Mononuclear cell (primary cell): ENCODE data around the gene SLITRK5. TPM values are rescaled to one million over a fixed set of nuclear protein-coding genes. Genes with fewer than 3 reads are reported as not detected.
A peak's percentile ranks its signal among the peaks of the same experiment; 100 is the strongest.

Source experiments
- H3K27me3 ChIP-seq: 2 replicates; pipeline ENCODE4 v1.6.0; 2011; ENCODE audit warnings: low read length, control low read depth; ENCODE audit not compliant: insufficient read depth
- H3K4me1 ChIP-seq: 2 replicates; pipeline ENCODE4 v1.5.1; 2011; ENCODE audit warnings: mild to moderate bottlenecking, low read length, control low read depth; ENCODE audit not compliant: insufficient read depth
- H3K4me3 ChIP-seq: 2 replicates; pipeline ENCODE4 v1.5.1; 2011; ENCODE audit warnings: mild to moderate bottlenecking, low read length, moderate library complexity
- H3K9me3 ChIP-seq: 2 replicates; pipeline ENCODE4 v1.5.1; 2011; ENCODE audit warnings: low read depth, mild to moderate bottlenecking, control low read depth, low read length
- total RNA-seq: library from RNA; depleted of rRNA; stranded (reverse); fragments of >200 nt; gene quantifications from one replicate; pipeline ENCODE4 v1.2.3, GENCODE V29; 2012

The SLITRK5 gene
- total RNA-seq: under 0.01 TPM

DNA sequence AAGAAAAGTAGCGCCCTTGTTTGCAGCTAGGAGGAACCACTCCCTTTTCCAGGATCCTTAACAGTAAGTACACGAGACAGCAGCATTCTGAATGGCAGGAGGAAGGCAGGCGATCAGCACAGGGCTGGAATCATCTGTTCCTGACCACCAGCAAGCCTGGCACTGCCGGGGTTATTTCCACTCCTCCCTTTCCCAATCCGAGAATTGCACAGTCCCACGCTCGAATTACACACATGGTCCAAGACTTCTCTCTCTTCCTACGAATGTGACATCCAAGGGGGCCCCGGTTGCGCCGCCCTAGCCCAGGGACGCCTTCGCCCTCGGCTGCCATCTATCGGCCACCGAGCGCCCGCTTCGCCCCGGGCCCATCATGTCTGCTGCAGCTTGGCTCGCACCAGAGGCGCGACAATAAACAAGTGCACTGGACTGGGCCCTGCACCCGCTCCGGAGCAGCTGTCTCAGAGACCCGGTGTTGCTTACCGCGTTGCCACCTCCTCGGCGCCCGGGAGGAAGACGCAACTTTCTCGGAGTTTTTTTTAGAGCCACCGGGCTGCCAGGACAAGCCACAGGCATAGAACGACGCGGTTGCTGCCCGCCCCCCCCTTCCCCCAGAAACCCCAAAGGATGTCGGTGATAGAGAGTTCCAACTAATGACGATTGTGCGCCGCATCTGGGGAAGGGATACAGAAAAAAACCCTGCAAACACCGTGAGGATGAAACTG is at the start of gene SLITRK5:
SLITRK5 (plus strand) TSS at position 341 of the 722 bp plus-strand sequence. CDS start 4,018 bp downstream, outside the sequence.
- H3K4me1 ChIP-seq: peaks cover 37% of the 10 kb centered on the region
- H3K4me3 ChIP-seq: peak within 1 kb of the TSS; percentile 27
- peaks cover 56% of the 10 kb centered on the region for H3K27me3 ChIP-seq
- H3K9me3 ChIP-seq: no peaks in the 10 kb centered on the region

- H3K4me1 ChIP-seq: no peaks in the 10 kb centered on the region
- H3K27me3 ChIP-seq: no peaks in the 10 kb centered on the region
- H3K9me3 ChIP-seq: no peaks in the 10 kb centered on the region
- no peak overlapping the region for H3K4me3 ChIP-seq
Measured at GRCh38 chr13:87622971-87623370, 48.2 kb upstream of the SLITRK5 start.

DNA sequence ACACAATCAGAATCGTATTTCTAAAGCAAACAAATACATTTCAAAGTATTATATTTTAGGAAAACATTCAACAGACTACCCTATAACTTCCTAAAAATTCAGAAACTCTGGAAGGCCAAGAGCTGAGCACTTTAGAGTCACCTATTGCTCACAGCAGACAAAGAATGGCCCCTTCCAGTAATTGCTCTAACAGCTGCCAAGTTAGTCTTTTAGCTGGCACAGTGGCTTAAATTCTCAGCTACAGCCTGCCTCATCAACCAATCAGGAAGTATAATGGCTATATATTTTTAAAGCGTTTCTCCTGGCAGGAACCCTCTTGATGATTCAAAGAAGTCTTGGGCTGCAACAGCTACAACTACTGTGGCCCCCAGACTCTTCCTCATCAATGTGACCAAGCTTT is 14.9 kb upstream of the SLITRK5 start:
- Histone ChIP-seq H3K4me1 (no peaks in the 10 kb centered on the region), H3K9me3 (no peaks in the 10 kb centered on the region), H3K27me3 (no peaks in the 10 kb centered on the region), H3K4me3 (no peak overlapping the region)

DNA sequence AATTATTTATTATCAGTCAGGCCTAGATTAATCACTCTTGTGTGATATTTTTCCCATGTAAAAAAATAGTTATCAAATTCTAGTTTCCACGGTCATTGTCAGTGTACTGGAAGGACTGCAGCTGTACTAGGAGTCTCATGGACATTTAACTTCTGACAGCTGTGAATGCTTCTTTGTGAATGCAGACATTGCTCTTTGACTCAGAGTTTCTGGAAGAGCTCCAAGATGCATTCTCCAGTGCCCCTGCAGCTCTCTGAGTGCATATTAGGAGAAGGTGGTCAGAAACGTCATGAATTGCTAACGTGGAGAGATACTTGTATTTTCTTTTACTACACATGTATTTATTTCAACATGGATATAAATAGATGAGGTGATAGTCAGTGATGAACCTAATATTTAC is 9.7 kb upstream of the SLITRK5 start:
- H3K4me3 ChIP-seq: no peak overlapping the region
- H3K9me3 ChIP-seq: no peaks in the 10 kb centered on the region
- H3K4me1 ChIP-seq: no peaks in the 10 kb centered on the region
- no peaks in the 10 kb centered on the region for H3K27me3 ChIP-seq

DNA sequence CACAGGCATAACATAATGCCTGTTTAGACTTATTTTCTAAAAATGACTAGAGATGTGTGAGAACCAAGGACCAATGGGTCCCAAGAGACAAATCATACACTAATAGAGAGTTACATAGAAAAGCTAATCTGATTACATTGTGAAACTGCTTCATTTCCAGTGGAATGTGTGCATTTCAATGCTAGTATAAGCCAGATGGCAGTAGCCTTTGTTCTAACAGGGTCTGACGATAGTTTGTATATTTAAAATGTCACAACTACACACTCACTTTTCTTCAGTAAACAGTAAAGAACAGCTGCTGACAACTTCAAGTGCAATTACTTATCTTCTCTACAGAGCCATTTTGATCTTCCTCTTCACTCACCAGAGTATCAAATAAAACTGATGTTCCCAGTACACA is 4.3 kb upstream of the SLITRK5 start:
- H3K27me3 ChIP-seq: peaks cover 17% of the 10 kb centered on the region
- H3K9me3 ChIP-seq: no peaks in the 10 kb centered on the region
- no peak overlapping the region for H3K4me3 ChIP-seq
- peaks cover 12% of the 10 kb centered on the region for H3K4me1 ChIP-seq

DNA sequence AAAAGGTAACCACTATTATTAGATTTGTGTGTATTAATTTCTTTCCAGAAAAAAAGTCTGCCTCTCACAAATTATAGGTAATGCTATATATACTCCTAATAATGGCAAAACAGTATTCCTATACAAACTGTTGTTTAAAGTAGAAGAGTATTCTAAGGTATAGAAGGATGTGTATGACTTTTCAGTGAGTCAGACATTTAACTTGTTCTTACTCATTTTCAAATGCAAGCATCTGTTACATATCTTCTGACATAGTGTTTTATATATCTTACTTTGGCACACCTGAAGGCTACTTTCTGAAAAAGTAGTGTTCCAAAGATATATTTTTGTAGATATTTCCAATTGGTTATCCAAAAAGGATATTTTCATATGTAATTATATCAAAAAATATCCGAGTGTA is 3.5 kb upstream of the SLITRK5 start:
- H3K27me3 ChIP-seq: peaks cover 23% of the 10 kb centered on the region
- H3K4me3 ChIP-seq: no peak overlapping the region
- peaks cover 17% of the 10 kb centered on the region for H3K4me1 ChIP-seq
- H3K9me3 ChIP-seq: no peaks in the 10 kb centered on the region

DNA sequence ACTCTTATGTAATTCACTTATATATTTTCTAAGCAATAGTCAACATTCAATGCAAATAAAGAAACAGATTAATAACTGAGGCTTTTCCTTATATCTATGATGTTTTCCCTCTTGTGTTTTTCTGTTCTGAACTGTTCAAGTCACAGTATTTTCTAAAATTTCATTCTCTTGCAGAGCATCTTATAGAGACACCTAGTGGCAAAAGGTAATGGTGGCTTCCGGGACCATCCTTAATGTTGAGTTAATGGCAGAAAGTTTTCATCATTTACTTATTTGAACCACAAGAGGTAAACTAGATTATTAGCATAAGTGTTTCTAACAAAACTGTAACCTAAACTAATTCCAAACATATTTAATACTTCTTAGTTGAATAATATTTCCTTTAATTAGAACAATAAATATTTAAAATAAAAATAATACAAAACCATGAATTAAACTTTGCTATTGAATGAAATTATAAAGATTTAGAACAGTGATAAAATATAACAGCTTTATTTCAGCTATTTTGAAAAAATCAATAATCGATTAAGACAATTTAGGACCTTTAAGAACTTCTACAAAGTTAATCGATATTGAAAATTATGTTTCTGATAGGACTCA is 1.7 kb upstream of the SLITRK5 start:
- Histone ChIP-seq H3K4me1 (peaks cover 35% of the 10 kb centered on the region), H3K9me3 (no peaks in the 10 kb centered on the region), H3K27me3 (peaks cover 39% of the 10 kb centered on the region), H3K4me3 (no peak overlapping the region)

- peaks cover 64% of the 10 kb centered on the region for H3K27me3 ChIP-seq
- no peaks in the 10 kb centered on the region for H3K9me3 ChIP-seq
- peaks cover 39% of the 10 kb centered on the region for H3K4me1 ChIP-seq
- H3K4me3 ChIP-seq: peak overlapping the region; percentile 27
Measured at GRCh38 chr13:87671753-87672605, 808 bp downstream of the SLITRK5 start.

- Histone ChIP-seq H3K4me1 (peaks cover 53% of the 10 kb centered on the region), H3K27me3 (peaks cover 80% of the 10 kb centered on the region), H3K9me3 (no peaks in the 10 kb centered on the region), H3K4me3 (no peak overlapping the region)
Measured at GRCh38 chr13:87674247-87674738, 3.1 kb downstream of the SLITRK5 start.

- H3K27me3 ChIP-seq: peaks cover 72% of the 10 kb centered on the region
Measured at GRCh38 chr13:87675851-87676250, 4.7 kb downstream of the SLITRK5 start.

DNA sequence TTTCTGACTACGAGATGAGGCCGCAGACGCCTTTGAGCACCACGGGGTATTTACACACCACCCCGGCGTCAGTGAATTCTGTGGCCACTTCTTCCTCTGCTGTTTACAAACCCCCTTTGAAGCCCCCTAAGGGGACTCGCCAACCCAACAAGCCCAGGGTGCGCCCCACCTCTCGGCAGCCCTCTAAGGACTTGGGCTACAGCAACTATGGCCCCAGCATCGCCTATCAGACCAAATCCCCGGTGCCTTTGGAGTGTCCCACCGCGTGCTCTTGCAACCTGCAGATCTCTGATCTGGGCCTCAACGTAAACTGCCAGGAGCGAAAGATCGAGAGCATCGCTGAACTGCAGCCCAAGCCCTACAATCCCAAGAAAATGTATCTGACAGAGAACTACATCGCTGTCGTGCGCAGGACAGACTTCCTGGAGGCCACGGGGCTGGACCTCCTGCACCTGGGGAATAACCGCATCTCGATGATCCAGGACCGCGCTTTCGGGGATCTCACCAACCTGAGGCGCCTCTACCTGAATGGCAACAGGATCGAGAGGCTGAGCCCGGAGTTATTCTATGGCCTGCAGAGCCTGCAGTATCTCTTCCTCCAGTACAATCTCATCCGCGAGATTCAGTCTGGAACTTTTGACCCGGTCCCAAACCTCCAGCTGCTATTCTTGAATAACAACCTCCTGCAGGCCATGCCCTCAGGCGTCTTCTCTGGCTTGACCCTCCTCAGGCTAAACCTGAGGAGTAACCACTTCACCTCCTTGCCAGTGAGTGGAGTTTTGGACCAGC is 5.3 kb downstream of the SLITRK5 start:
- no peak overlapping the region for H3K4me3 ChIP-seq
- no peaks in the 10 kb centered on the region for H3K9me3 ChIP-seq
- H3K27me3 ChIP-seq: peaks cover 67% of the 10 kb centered on the region
- H3K4me1 ChIP-seq: peaks cover 45% of the 10 kb centered on the region

More at GRCh38 chr13:87675851-87676250, 4.7 kb downstream of the SLITRK5 start:
- no peaks in the 10 kb centered on the region for H3K9me3 ChIP-seq
- H3K4me1 ChIP-seq: peaks cover 50% of the 10 kb centered on the region
- no peak overlapping the region for H3K4me3 ChIP-seq

- Histone ChIP-seq H3K4me1 (peaks cover 39% of the 10 kb centered on the region), H3K9me3 (no peaks in the 10 kb centered on the region), H3K27me3 (peaks cover 64% of the 10 kb centered on the region), H3K4me3 (no peak overlapping the region)
Measured at GRCh38 chr13:87677043-87677495, 5.9 kb downstream of the SLITRK5 start.

GRCh38 chr13:87677496-87678371 is 6.6 kb downstream of the SLITRK5 start:
- Histone ChIP-seq H3K4me3 (peak overlapping the region; percentile 23), H3K9me3 (no peaks in the 10 kb centered on the region), H3K27me3 (peaks cover 60% of the 10 kb centered on the region), H3K4me1 (peaks cover 35% of the 10 kb centered on the region)

DNA sequence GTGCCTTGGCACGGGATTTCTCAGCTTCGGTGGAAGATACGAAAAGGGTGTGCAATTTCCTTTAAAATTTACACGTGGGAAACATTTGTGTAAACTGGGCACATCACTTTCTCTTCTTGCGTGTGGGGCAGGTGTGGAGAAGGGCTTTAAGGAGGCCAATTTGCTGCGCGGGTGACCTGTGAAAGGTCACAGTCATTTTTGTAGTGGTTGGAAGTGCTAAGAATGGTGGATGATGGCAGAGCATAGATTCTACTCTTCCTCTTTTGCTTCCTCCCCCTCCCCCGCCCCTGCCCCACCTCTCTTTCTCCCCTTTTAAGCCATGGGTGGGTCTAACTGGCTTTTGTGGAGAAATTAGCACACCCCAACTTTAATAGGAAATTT is 7.2 kb downstream of the SLITRK5 start:
- no peaks in the 10 kb centered on the region for H3K9me3 ChIP-seq
- H3K4me1 ChIP-seq: peaks cover 29% of the 10 kb centered on the region
- peaks cover 56% of the 10 kb centered on the region for H3K27me3 ChIP-seq
- H3K4me3 ChIP-seq: peak overlapping the region; percentile 23
